NCI-H82 treated with DMSO at 0.1 percent for 48 hours (cell line): ENCODE measurements around the gene GCKR.

Source experiments
- DNase-seq: peaks from one replicate; lab custom pipeline; 2025; ENCODE audit not compliant: unreplicated experiment; lab: John Stamatoyannopoulos, UW

The GCKR gene

DNA sequence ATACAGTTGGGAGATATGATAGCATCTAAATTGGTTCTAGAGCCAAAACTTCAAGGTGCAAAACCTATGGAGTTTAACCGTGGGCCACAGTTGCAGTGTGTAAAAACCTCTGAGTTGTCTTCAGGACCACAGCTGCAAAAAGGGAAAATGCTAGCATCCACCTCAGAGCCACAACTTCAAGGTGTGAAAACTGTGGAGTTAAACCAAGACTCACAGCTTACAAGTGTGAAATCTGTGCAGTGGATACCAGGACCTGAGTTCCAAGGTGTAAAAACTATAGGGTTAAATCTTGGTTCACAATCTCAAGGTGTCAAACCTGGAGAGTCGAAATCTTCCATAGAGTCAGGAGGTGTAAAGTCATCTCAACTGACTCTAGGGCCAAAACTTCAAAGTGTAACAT is 75.8 kb downstream of the GCKR start:
- no peak for DNase-seq

DNA sequence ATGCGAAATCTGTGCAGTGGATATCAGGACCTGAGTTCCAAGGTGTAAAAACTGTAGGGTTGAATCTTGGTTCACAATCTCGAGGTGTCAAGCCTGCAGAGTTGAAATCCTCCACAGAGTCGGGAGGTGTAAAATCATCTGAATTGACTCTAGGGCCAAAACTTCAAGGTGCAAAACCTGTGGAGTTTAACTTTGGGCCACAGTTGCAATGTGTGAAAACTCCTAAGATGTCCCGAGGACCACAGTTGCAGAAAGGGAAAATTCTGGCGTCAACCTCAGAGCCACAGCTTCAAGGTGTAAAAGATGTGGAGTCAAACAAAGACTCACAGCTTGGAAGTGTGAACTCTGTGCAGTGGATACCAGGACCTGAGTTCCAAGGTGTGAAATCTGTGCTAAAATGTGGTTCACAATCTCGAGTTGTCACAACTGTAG is 76.4 kb downstream of the GCKR start:
- no peak for DNase-seq
